Epithelial cell of esophagus (primary cell): ENCODE results near the gene ASS1.

Source experiments
- DNase-seq: peaks from one replicate; pipeline ENCODE4 v3.0.0; 2010; ENCODE audit warnings: low read depth
- H3K4me3 ChIP-seq: 2 replicates; pipeline ENCODE4 v1.5.1; 2011; ENCODE audit warnings: mild to moderate bottlenecking, low read length, control low read depth
- TF ChIP-seq, protein P1 (sequence below): IDR thresholded peaks from 2 replicates; pipeline ENCODE4 v1.5.1; 2011; ENCODE audit warnings: low read depth, mild to moderate bottlenecking, low read length, control low read depth, inconsistent platforms; ENCODE audit not compliant: insufficient read depth; ENCODE audit errors: missing control alignments

The ASS1 gene

DNA sequence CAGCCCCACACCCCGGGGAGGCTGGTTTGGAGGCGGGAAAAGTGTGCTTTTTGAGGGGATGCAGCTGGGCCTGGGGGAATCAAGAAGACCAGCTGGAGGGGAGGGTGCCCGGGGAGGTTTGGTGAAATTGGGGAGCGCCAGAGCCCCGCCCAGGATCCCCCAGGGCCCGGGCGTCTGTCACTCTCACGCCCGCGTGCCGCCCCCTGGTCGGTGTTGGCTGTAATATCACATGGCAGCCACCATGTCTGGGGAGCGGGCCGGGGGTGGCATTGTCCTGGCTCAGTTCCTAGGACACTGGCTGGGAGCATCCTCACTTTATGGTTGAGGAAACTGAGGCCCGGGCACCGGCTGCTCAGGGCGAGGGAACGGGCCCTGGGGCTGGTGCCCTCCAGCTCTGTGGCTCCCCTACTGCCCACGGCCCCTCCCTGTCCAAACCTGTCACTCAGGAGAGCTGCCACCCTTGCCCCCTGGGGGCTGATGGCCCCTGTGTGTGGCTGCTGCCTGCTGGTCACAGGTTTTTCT lies 27.5 kb downstream of the ASS1 start:
- H3K4me3 ChIP-seq, result no peak overlapping the region
- no peak for DNase-seq
- TF ChIP-seq, protein P1, sequence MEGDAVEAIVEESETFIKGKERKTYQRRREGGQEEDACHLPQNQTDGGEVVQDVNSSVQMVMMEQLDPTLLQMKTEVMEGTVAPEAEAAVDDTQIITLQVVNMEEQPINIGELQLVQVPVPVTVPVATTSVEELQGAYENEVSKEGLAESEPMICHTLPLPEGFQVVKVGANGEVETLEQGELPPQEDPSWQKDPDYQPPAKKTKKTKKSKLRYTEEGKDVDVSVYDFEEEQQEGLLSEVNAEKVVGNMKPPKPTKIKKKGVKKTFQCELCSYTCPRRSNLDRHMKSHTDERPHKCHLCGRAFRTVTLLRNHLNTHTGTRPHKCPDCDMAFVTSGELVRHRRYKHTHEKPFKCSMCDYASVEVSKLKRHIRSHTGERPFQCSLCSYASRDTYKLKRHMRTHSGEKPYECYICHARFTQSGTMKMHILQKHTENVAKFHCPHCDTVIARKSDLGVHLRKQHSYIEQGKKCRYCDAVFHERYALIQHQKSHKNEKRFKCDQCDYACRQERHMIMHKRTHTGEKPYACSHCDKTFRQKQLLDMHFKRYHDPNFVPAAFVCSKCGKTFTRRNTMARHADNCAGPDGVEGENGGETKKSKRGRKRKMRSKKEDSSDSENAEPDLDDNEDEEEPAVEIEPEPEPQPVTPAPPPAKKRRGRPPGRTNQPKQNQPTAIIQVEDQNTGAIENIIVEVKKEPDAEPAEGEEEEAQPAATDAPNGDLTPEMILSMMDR, result no peak

DNA sequence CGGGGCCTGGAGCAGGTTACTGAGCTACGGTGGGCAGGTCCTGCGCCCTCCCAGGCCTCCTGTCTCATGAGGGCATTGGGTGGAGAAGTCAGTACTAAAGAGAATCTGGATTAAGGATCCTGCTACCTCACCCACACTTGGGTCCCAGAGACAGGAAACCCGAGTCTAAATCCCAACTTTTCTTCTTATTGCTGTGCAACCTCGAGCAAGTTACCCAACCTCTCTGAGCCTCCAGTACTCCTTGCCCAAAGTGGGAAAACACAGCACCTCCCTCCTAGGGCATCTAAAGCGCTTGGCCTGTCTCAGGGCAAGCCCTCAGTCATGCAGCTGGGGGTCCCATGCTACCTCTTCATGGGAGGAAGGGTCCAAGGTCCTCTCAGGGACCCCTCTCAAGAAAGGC lies 28.2 kb downstream of the ASS1 start:
- DNase-seq, result no peak
- H3K4me3 ChIP-seq, result no peak overlapping the region
- TF ChIP-seq, protein P1, result no peak

DNA sequence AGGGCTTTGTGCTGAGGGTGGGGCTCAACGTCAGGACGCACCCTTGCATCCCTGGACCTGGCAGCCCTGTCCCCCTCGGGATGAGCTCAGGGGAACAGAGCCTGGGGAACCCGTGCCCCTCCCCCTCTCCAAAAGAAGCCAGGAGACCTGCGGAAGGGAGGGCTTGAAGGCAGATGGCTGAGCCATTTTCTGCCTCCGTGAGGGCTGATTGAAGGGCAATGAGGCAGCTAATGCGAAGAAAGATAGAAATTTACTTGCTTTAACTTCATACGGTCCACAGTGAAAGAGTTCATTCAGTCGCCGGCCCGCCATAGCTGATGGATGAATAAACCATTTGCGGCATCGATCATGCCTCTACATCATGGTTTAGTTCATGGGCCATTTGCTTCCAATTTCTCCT lies 28.8 kb downstream of the ASS1 start:
- TF ChIP-seq, protein P1, result no peak
- DNase-seq, result no peak
- no peak overlapping the region for H3K4me3 ChIP-seq

DNA sequence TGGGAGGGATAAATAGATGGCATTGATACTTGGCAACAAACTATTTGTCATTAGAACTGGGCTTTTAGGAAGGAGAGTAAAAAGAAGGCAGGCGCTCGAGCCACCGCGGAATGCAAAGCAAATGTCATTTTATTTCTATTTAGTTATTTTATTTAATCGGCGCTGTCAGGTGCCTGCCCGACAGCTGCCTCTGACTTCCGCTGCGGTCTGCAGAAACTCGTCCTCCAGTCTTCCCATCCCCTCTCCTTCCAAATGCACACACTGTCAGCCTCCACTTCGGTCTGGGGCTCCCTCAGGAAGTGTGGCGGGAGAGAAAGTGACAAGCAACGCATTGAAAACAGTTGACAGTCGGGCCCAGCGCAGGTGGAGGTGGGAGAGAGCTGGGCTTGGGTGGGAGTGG lies 29.3 kb downstream of the ASS1 start:
- H3K4me3 ChIP-seq, result no peak overlapping the region
- DNase-seq, result no peak
- TF ChIP-seq, protein P1, result no peak

DNA sequence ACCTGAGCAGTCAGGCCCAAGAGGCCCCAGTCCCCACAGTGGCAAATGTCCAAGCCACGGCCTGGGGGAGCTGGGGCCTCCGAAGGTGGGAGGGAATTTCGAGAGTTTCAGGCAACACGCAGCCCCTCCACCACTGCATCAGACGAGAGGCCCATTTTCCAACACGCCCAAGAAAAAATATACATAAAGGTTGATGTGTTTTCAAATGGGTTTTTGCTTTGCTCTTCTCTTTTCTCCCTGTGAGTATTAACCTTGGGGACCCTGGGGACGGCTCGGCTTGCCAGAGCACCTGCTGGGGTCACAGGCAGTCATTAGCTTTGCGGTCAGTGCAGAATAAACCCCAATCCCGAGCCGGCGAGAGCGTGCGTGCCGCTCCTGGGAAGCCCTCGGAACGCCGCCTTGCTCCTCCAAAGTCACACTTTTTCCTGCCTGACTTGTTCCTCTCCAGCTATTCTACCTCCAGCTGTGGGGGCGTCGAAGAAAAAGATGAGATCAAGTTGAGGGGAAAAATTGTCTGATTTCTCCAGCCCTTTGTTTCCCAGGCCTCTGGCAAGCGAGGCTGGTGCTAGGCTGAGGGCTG lies 31.5 kb downstream of the ASS1 start:
- no peak overlapping the region for H3K4me3 ChIP-seq
- no peak for DNase-seq
- TF ChIP-seq, protein P1, result no peak

DNA sequence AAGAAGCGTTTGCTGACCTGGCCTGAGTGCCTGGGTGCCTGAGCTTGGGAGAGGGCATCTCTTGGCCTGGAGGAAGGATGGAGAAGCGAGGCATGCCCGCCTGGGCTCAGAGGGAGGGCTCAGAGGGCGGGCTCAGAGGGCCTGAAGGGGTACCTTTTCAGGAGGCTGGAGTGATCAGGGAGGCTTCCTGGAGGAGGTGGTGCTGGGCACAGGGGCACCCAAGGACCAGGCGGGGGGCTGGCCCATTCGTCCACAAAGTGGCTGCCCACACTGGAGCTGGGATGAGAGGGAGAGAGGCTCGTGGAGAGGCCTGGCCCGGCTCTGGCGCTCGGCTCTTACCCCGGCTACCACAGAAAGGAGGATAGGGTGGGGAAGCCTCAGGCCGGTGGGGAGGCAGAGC lies 32.8 kb downstream of the ASS1 start:
- TF ChIP-seq, protein P1, result no peak
- no peak overlapping the region for H3K4me3 ChIP-seq
- no peak for DNase-seq

DNA sequence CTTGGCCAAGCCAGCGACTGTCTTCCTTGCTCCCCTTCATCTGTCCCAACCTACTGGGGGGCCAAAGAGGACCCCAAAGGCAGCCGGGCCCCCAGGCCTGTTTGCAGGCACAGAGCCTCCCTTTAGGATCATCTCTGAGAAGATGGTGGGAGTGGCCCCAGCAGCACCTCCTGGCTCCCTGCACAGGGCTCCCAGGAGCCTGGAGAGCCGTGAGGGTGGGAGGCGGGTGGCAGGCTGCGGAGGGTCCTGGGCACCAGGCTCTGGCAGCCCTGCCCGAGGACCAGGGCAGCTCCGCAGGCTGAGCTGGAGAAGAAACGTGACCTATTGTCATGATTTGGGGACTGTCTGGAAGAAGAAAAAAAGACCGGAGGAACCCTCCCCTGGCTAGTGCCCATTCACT lies 33.4 kb downstream of the ASS1 start:
- TF ChIP-seq, protein P1, result no peak
- no peak overlapping the region for H3K4me3 ChIP-seq
- DNase-seq, result no peak
